Right lobe of liver (tissue), 4 donors: ENCODE results near the gene RAB11FIP4.

ENCODE experiments used
- POLR2A ChIP-seq: fragments of 450-650 bp; IDR thresholded peaks from one replicate; pipeline ENCODE4 v1.6.1; 2017; ENCODE audit warnings: antibody characterized with exemption, mild to moderate bottlenecking
- TF ChIP-seq, protein P1 (sequence below), 4 donors: fragments of 200-600 bp in 3 of 4; fragments of 450-650 bp in 1 of 4; IDR thresholded peaks; one replicate each; pipeline versions ENCODE4 v1.5.1 to v1.8.0; 2016 to 2022; ENCODE audit warnings: antibody characterized with exemption in 4 of 4, mild to moderate bottlenecking in 2 of 4
- donor health status: DM: no; HTN: no; CAD: no.
- donor health status: DM: no; HTN: no; CAD: no.
- donor health status: DM: no; HTN: yes; CAD: no.

DNA sequence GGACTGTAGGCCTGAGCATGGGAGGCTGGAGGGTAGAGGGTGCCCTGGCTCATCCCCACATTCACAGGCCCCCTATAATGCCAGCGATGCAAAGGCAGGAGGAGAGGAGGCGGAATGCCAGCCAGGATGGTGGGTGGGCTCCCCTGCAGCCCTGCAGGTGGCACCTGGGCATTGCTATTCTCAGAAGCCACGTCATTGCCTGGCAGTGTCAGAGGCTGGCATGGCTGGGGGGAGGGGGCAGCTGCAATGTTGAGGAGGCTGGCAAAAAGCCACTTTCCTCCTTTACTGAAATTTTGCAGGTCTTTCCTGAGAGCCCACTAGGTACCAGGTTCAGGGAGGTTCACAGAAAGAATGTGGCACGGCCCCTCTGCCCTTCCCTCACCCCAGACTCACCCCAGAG, 36.2 kb downstream of the RAB11FIP4 start:
- TF ChIP-seq, protein P1, sequence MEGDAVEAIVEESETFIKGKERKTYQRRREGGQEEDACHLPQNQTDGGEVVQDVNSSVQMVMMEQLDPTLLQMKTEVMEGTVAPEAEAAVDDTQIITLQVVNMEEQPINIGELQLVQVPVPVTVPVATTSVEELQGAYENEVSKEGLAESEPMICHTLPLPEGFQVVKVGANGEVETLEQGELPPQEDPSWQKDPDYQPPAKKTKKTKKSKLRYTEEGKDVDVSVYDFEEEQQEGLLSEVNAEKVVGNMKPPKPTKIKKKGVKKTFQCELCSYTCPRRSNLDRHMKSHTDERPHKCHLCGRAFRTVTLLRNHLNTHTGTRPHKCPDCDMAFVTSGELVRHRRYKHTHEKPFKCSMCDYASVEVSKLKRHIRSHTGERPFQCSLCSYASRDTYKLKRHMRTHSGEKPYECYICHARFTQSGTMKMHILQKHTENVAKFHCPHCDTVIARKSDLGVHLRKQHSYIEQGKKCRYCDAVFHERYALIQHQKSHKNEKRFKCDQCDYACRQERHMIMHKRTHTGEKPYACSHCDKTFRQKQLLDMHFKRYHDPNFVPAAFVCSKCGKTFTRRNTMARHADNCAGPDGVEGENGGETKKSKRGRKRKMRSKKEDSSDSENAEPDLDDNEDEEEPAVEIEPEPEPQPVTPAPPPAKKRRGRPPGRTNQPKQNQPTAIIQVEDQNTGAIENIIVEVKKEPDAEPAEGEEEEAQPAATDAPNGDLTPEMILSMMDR (IDR thresholded peaks at IDR 0.05), result no peak
- TF ChIP-seq POLR2A, result no peak
